Heart left ventricle (tissue), 16 donors: Measurements from ENCODE around the gene FHL5. TPM values are rescaled to one million over a fixed set of nuclear protein-coding genes. Genes with fewer than 3 reads are reported as not detected.

Experiments
- ATAC-seq, 4 donors: fragments of 200-7000 bp; cut with Tn5 transposase; one replicate each; pipeline ENCODE4 v1.9.1; 2020 to 2022; ENCODE audit warnings: moderate library complexity in 4 of 4, mild to moderate bottlenecking in 3 of 4, moderate number of reproducible peaks in 1 of 4
- DNase-seq, 5 donors: peaks; one replicate each; pipeline ENCODE4 v3.0.0-alpha.2; 2020
- H3K27ac ChIP-seq, 12 donors: fragments of 200-600 bp; sonication (generic) in 4 of 12; one replicate each; pipeline versions ENCODE4 v1.5.0 to v1.8.0; 2016 to 2022; ENCODE audit warnings: mild to moderate bottlenecking in 2 of 12
- H3K27me3 ChIP-seq, 9 donors: fragments of 200-600 bp; sonication (generic) in 2 of 9; one replicate each; pipeline versions ENCODE4 v1.5.1 to v1.8.0; 2016 to 2022; ENCODE audit warnings: mild to moderate bottlenecking in 3 of 9
- H3K36me3 ChIP-seq, 9 donors: fragments of 200-600 bp; sonication (generic) in 2 of 9; one replicate each; pipeline versions ENCODE4 v1.5.0 to v1.8.0; 2018 to 2022; ENCODE audit warnings: mild to moderate bottlenecking in 2 of 9
- H3K4me1 ChIP-seq, 12 donors: fragments of 200-600 bp; sonication (generic) in 4 of 12; one replicate each; pipeline versions ENCODE4 v1.5.0 to v1.8.0; 2016 to 2022; ENCODE audit warnings: mild to moderate bottlenecking in 3 of 12
- H3K4me3 ChIP-seq, 12 donors: fragments of 200-600 bp; sonication (generic) in 4 of 12; one replicate each; pipeline versions ENCODE4 v1.5.0 to v1.8.0; 2017 to 2022; ENCODE audit warnings: mild to moderate bottlenecking in 9 of 12, moderate library complexity in 4 of 12
- H3K9me3 ChIP-seq, 12 donors: fragments of 200-600 bp; sonication (generic) in 4 of 12; one replicate each; pipeline versions ENCODE4 v1.5.0 to v1.8.0; 2016 to 2022; ENCODE audit warnings: mild to moderate bottlenecking in 1 of 12
- POLR2A ChIP-seq, 2 donors: fragments of 450-650 bp; IDR thresholded peaks; one replicate each; pipeline ENCODE4 v1.6.1; 2017; ENCODE audit warnings: antibody characterized with exemption in 2 of 2, mild to moderate bottlenecking in 2 of 2, moderate library complexity in 2 of 2
- WGBS, 4 donors: extraction: QIAGEN DNeasy Blood & Tissue Kit in 2 of 4; methylation state at CpG; one replicate each; pipeline versions ENCODE4 v1.1.5 to v1.1.7; 2013 to 2018; 5-methylcytosine and 5-hydroxymethylcytosine counted together
- intact Hi-C, 10 donors: fragments of 100-400 bp; cut with DNase I; formaldehyde crosslinking; loops; one replicate each; pipeline versions ENCODE4 v1.11.1 to v1.14.2; 2022
- polyA plus RNA-seq, 2 donors: library from polyadenylated mRNA; stranded (reverse); fragments of 200-250 nt; gene quantifications; one replicate each; pipeline ENCODE4 v1.2.3, GENCODE V29; 2013
- total RNA-seq, 9 donors: library from RNA; depleted of rRNA in 2 of 9; stranded (reverse); fragments of >200 nt in 2 of 9; fragmentation: NEBNext Ultra II Directional in 3 of 9; extraction: Animal tissue kit (Norgen Biotek cat#: 25700) in 3 of 9; gene quantifications; one replicate each; pipeline versions ENCODE4 v1.1.0 to v1.2.4, GENCODE V29; 2016 to 2023
- TF ChIP-seq, protein P1 (sequence below), 12 donors: fragments of 200-600 bp; sonication (generic) in 4 of 12; IDR thresholded peaks; one replicate each; pipeline versions ENCODE4 v1.5.0 to v1.8.0; 2018 to 2022; ENCODE audit warnings: antibody characterized with exemption in 12 of 12, mild to moderate bottlenecking in 5 of 12
- donor health status: ischemic (EF 13 %, LVEDD 7.1; RV severe dilation, severe dysfunction).
- donor health status: healthy with polysubstance abuse.
- donor health status: DM: no; HTN: yes; CAD: no.
- donor health status: DM: no; HTN: no; CAD: no.
- donor health status: ischemic (EF 25% LVEDD 6.9; RV normal size, moderate dysfunction).
- donor health status: ischemic (EF 25% LVEDD 5.7; RV mildly dilated, moderate dysfunction).
- donor health status: healthy.
- donor health status: DM: yes; HTN: yes; CAD: no.
- donor health status: ischemic (EF 35%, LVEDD 5.7; RV mildly dilated, moderate dysfunction).
- donor health status: nonischemic (EF 11% LVEDD 7.7; RV severe dilation, severe dysfunction).
- donor health status: DM: yes; HTN: yes; CAD: no.
- donor health status: PGD.
- donor health status: ischemic (EF 29% LVEDD 5.4; RV normal size, mild dysfunction).
- donor health status: nonischemic (EF 23%, LVEDD 6.1; RV moderate dilation, normal function).

The FHL5 gene
- total and polyA plus RNA-seq, 11 donors: 1.5 to 17.9 (median 4.1) TPM

GRCh38 chr6:96532399-96532798 lies 30.5 kb upstream of the FHL5 start:
- ATAC-seq (no peak), DNase-seq (no peak)
- H3K36me3 ChIP-seq: peaks cover 0 to 100% (median 86%) of the 10 kb centered on the region in 9 donors
- TF ChIP-seq, protein P1, sequence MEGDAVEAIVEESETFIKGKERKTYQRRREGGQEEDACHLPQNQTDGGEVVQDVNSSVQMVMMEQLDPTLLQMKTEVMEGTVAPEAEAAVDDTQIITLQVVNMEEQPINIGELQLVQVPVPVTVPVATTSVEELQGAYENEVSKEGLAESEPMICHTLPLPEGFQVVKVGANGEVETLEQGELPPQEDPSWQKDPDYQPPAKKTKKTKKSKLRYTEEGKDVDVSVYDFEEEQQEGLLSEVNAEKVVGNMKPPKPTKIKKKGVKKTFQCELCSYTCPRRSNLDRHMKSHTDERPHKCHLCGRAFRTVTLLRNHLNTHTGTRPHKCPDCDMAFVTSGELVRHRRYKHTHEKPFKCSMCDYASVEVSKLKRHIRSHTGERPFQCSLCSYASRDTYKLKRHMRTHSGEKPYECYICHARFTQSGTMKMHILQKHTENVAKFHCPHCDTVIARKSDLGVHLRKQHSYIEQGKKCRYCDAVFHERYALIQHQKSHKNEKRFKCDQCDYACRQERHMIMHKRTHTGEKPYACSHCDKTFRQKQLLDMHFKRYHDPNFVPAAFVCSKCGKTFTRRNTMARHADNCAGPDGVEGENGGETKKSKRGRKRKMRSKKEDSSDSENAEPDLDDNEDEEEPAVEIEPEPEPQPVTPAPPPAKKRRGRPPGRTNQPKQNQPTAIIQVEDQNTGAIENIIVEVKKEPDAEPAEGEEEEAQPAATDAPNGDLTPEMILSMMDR (IDR thresholded peaks at IDR 0.05): no peak
- no peak for TF ChIP-seq POLR2A (IDR thresholded peaks at IDR 0.05)
- no peaks in the 10 kb centered on the region for H3K4me1 ChIP-seq
- H3K27ac ChIP-seq: no peak overlapping the region
- intact Hi-C loops: loop anchor here in 1 of 10 donors (5.0 kb wide), 1 partner anchor 365 kb away; the partner anchor contains the start of gene NDUFAF4
- no peak overlapping the region for H3K4me3 ChIP-seq
- 79 to 85% (median 81%) methylated on average over 1 of the region's 1 CpG for WGBS, 4 donors
- no peaks in the 10 kb centered on the region for H3K9me3 ChIP-seq
- no peaks in the 10 kb centered on the region for H3K27me3 ChIP-seq

DNA sequence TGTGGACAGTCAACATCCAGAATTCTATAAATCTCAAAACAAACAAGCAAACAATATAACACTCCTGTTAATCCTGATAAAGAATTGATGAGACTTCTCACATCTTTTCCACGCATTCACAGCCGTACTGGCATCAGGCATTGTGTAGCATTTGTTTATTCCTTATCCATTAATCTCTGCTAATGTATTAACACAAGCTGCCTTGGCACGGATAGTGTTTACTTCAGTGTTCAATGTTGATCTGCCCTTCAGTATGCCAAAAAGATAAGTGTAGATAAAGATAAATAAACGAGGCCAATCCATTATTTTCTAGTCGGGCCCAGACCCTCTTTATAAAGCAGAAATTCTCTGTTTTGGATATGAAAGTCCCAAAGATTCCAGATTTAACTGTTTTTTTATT lies 25.2 kb upstream of the FHL5 start:
- peaks cover 0 to 100% (median 73%) of the 10 kb centered on the region in 9 donors for H3K36me3 ChIP-seq
- no peak for ATAC-seq

DNA sequence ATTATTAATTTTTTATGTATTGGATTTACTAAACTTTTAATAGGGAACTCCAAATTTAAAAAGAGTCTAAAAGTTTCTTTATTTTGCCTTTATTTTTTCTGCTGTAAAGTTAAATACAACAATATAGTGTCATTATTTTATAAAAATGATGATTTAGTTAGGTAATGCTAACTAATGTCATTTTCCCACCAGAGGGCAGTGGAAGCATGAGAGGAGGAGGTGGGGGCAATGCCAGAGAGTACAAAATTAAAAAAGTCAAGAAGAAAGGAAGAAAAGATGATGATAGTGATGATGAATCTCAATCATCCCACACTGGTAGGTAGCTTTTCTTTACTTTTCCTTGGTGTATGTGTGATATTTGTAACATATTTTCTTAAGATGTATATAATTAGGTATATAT lies 20.2 kb upstream of the FHL5 start:
- H3K27ac ChIP-seq: no peak overlapping the region
- intact Hi-C loops: loop anchor here in 4 of 10 donors (5.0 to 10.0 kb wide), 6 partner anchors 85 to 522 kb away; partner anchors contain the start of gene NDUFAF4 (in 2 of the 4)
- no peak overlapping the region for H3K4me3 ChIP-seq
- no peaks in the 10 kb centered on the region for H3K4me1 ChIP-seq
- TF ChIP-seq POLR2A (IDR thresholded peaks at IDR 0.05): no peak
- TF ChIP-seq, protein P1 (IDR thresholded peaks at IDR 0.05): peak in 9 of 12 donors; percentile 9 to 56 (median 39)
- no peak for DNase-seq
- peaks cover 0 to 100% (median 87%) of the 10 kb centered on the region in 9 donors for H3K36me3 ChIP-seq
- ATAC-seq: no peak
- H3K9me3 ChIP-seq: no peaks in the 10 kb centered on the region
- no peaks in the 10 kb centered on the region for H3K27me3 ChIP-seq

More for the DNA sequence above, 25.2 kb upstream of the FHL5 start:
- intact Hi-C loops: no loop called here
- Histone ChIP-seq H3K9me3 (no peaks in the 10 kb centered on the region), H3K4me1 (no peaks in the 10 kb centered on the region), H3K27me3 (no peaks in the 10 kb centered on the region), H3K27ac (no peak overlapping the region), H3K4me3 (no peak overlapping the region)
- TF ChIP-seq, protein P1 (IDR thresholded peaks at IDR 0.05): no peak
- no peak for TF ChIP-seq POLR2A (IDR thresholded peaks at IDR 0.05)
- no peak for DNase-seq
- 79 to 82% (median 80%) methylated on average over 5 of the region's 5 CpGs for WGBS, 4 donors

- DNase-seq (no peak), ATAC-seq (no peak)
- Histone ChIP-seq H3K27ac (no peak overlapping the region), H3K9me3 (no peaks in the 10 kb centered on the region), H3K27me3 (no peaks in the 10 kb centered on the region), H3K4me1 (no peaks in the 10 kb centered on the region), H3K4me3 (no peak overlapping the region), H3K36me3 (peaks cover 0 to 100% (median 87%) of the 10 kb centered on the region in 9 donors)
- TF ChIP-seq POLR2A (IDR thresholded peaks at IDR 0.05): no peak
- TF ChIP-seq, protein P1 (IDR thresholded peaks at IDR 0.05): no peak
- intact Hi-C loops: loop anchor here in 2 of 10 donors (10.0 kb wide), 4 partner anchors 219 to 519 kb away; partner anchors contain the start of gene NDUFAF4 (in 1 of the 2)
- WGBS, 4 donors: 95 to 98% (median 97%) methylated on average over 3 of the region's 3 CpGs
These were observed 17.0 kb upstream of the FHL5 start for GRCh38 chr6:96545882-96546281.
